ENCODE results near the gene MTMR10.

The MTMR10 gene

GRCh38 chr15:30956216-30957124 is 35.0 kb downstream of the MTMR10 start:
- no peak for DNase-seq (ENCODE audit: low spot score)

GRCh38 chr15:30954674-30955073 is 36.8 kb downstream of the MTMR10 start:
- DNase-seq (ENCODE audit: low spot score), result no peak

GRCh38 chr15:30953731-30954378 is 37.6 kb downstream of the MTMR10 start:
- DNase-seq (ENCODE audit: low spot score), result no peak

GRCh38 chr15:30953183-30953582 is 38.2 kb downstream of the MTMR10 start:
- no peak for DNase-seq (ENCODE audit: low spot score)

GRCh38 chr15:30943654-30944335 is 47.6 kb downstream of the MTMR10 start:
- DNase-seq (ENCODE audit: low spot score), result no peak

- no peak for DNase-seq (ENCODE audit: low spot score)
Measured at GRCh38 chr15:30941520-30941919, 49.9 kb downstream of the MTMR10 start.

GRCh38 chr15:30940359-30940758 is 51.1 kb downstream of the MTMR10 start:
- no peak for DNase-seq (ENCODE audit: low spot score)

GRCh38 chr15:30939161-30939560 is 52.3 kb downstream of the MTMR10 start:
- DNase-seq (ENCODE audit: low spot score), result no peak

GRCh38 chr15:30933293-30933692 is 58.1 kb downstream of the MTMR10 start:
- no peak for DNase-seq (ENCODE audit: low spot score)

- no peak for DNase-seq (ENCODE audit: low spot score)
Measured at GRCh38 chr15:30930422-30930821, 61.0 kb downstream of the MTMR10 start.

- DNase-seq (ENCODE audit: low spot score), result no peak
Measured at GRCh38 chr15:30929982-30930381, 61.4 kb downstream of the MTMR10 start.

GRCh38 chr15:30929064-30929669 is 62.3 kb downstream of the MTMR10 start:
- DNase-seq (ENCODE audit: low spot score), result no peak

- DNase-seq (ENCODE audit: low spot score), result no peak
Measured at GRCh38 chr15:30928076-30928475, 63.4 kb downstream of the MTMR10 start.

- DNase-seq (ENCODE audit: low spot score), result no peak
Measured at GRCh38 chr15:30927148-30927761, 64.2 kb downstream of the MTMR10 start.

GRCh38 chr15:30926161-30926560 is 65.3 kb downstream of the MTMR10 start:
- DNase-seq (ENCODE audit: low spot score), result no peak

GRCh38 chr15:30925686-30926085 is 65.7 kb downstream of the MTMR10 start:
- DNase-seq (ENCODE audit: low spot score), result no peak

- no peak for DNase-seq (ENCODE audit: low spot score)
Measured at GRCh38 chr15:30924353-30924752, 67.1 kb downstream of the MTMR10 start.

- no peak for DNase-seq (ENCODE audit: low spot score)
Measured at GRCh38 chr15:30923429-30923828, 68.0 kb downstream of the MTMR10 start.

- peak; percentile 61 for DNase-seq (ENCODE audit: low spot score)
Measured at GRCh38 chr15:30922480-30923311, 68.7 kb downstream of the MTMR10 start.

- DNase-seq (ENCODE audit: low spot score), result no peak
Measured at GRCh38 chr15:30921781-30922479, 69.5 kb downstream of the MTMR10 start.

Measured in ecto neural progenitor cell (in vitro differentiated cells).